NCI-H2107 treated with DMSO at 0.1 percent for 48 hours (cell line): ENCODE results near the gene OSBPL5.

ENCODE experiments used
- DNase-seq: peaks from one replicate; lab custom pipeline; 2025; ENCODE audit not compliant: unreplicated experiment; lab: John Stamatoyannopoulos, UW

Gene OSBPL5

DNA sequence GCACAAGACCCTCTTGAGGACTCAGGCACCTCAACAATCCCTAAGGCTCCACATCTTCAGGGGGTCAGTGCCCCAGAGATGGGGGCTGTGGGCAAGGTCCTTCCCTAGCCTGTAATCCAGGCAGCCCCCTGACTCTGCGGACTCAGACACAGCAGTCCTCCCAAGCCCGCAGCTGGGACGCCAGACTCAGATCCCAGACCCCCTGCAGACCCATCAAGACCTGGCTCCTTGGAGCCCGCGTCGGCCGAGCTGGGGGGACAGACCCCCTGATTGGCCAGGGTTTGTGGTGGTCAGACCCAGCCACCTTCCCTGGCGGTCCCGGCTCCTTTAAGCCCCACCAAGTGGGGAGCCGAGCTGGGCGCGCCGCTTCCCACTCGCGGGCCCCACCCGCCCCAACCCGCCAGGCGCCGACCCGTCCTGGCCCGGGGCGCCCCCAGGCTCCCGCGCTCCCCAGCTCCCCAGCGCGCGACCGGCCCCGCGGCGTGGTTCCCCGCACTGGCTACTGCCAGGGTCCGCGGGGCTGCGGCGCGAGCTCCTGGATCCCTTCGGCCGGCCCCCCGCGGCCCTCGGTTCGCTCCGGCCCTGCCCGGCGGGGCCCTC, 458 bp downstream of the OSBPL5 start:
- no peak for DNase-seq

DNA sequence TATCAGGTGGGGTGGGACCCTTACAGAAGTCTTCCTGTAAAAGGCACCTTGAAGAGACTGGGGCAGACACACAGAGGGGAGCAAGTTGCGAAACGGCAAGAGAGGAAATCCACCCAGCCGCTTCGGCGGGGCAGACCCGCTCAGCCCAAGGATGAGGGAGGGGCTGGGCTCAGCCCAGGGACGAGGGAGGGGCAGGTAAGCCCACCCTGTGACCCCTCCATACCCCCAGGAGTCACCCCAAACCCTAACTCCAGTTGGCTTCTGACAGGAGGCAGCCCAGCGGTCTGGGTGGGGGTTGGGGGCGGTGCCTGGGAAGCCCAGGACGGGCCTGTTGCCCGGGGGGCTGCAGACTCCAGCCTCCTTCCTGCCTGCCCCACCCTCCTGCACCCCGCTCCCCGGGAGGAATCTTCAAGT, 965 bp downstream of the OSBPL5 start:
- DNase-seq: no peak

DNA sequence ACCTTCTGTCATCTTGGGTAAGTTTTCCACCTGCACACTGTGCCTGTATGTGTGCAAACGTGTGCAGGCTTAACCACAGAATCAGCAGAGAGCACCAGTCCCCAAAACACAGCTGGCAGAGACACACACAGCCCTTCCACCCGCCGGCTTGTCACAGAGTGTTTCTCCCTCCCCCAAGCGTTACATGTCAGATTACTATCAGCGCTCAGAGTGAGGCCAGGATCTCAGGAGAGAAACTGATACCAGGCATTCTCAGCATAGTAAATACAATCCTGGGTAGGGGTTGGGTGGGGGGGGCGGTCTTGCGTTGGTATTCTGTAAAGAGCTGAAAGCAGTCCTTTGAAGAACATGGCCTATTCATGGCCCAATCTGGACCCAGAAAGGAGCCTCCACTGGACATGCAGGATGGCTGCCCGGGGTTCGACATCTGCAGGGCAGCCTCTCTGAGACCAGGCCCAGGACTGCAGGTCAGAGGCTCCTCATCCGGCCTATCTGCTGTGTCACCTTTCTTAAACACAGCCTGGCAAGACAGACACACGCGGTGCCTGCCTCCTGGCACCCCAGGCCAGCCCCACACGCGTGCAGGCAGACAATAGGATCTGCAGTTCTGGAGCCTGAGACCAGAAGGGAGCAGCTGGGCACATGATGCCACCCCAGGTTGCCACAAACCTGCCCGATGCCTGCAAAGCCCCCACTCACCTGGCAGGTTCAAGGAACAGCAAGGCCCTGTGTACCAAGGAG, 1.7 kb downstream of the OSBPL5 start:
- DNase-seq: peak; percentile 79

DNA sequence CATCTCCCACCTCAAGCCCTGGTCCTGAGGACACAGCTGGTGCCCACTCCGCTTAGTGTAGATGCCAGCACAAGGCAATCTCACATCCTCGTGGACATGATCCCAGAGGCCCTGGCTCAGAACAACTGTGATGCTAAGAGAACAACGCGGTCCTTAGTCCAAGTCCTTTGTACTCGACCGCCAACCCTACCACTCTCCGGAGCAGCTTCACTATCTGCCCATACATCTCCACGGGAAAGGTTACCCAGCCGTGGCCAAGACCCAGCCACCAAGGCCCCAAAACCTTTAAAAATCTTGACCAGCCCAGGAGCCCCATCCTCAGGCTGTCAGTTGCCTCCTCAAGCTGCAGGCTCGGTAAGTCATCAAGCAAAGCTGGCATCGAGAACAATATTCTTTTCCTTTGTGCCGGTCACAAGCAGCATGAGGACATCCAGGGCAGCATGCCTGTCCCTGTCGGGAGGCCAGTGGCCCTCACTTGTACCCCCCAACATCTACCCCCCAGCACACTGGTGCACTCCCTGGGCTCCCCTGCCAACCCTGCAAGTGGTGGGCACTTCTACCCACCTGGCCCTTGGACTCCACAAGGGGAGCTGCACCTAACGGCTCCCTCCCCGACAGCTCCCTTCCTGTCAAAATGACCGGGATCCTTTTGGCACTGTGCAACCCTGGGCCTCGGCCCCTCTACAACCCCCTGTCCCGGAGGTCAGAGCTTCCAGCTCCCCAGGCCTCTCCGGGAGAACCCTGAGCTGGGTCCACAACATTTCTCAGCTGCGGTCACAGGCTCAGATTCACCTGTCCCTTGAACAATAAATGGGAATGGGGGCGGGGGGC, 2.5 kb downstream of the OSBPL5 start:
- no peak for DNase-seq

DNA sequence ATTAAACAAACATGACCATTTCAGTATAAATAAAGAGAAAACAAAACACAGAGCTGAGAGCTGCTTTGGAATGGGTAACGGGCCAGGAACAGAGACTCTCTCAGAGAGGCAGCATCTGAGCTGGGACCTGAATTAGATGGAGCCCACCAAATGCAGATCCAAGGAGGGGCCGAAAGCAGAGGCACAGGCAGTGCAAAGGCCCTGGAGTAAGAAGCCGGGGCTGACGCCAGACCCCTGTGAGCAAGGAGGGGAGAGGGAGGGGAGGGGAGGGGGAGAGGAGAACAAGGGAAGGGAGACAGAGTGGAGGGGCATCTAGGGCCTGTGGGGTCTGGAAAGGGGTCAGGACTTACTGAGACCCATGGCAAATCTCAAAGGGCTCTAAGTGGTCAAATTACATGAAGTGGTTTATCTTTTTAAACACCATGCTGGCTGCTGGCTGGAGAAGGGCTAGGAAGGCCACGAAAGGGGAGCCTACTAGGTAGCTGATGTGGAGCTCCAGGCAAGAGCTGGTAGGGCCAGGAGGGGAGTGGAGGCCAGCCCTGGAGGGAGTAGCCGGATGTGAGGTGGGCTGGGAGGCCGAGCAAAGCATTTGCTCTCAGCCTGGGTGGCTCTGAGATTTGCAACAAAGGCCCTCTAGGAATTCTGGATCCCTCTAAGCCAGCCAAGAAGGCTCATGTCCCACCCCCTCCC, 3.2 kb downstream of the OSBPL5 start:
- DNase-seq: no peak

DNA sequence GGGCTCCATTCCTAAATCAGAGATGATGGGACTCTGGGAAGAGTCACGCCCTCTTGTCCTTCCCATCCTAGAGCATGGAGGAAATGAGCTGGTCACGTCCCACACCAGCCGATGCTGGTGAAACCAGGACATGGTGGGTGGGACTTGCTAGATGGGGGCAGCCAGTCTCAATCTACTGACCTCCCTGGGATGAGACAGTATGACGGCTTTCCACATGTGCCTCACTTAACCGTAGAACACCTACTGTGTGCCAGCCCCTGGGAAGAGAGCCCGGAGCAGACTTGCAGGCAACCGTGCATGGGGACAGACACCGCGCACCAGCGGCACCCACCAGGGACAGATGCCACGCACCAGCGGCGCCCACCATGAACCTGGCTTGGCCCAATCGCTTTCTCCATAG, 3.8 kb downstream of the OSBPL5 start:
- DNase-seq: no peak

DNA sequence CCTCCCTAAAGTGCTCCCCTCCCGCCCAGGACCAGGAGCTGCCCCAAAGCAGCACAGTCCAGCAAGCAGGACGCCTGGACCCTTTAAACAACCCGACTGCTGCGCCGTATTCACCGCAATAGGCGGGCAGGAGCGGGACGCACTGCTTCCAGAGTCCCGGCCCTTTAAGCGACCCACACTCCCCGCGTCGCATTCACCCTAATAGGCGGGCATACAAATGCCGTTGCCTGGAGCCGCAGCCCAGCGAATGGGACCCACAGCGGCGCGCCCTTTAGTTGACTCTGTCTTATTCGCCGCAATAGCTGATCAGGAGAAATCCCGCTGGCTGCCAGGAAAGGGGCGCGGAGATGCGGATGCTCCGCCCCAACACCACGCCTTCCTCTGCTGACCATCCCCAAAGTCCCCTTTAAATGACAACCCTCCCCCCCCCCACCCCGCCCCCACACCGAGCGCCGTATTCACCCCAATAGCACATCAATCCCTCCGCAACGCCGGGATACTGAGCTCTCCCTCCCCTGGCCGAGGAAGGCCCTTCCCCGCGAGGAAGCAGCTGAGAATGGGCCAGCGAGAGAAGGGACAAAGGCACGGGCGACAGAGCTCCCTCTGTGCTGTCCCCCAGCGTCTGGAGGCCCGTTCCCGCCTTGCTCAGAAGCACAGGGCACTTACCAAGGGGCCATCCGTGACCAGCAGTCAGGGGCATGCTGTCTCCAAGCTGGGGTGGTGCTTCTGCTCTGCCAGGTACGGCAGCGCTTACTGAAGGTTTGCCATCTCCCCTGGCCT, 4.7 kb downstream of the OSBPL5 start:
- no peak for DNase-seq

DNA sequence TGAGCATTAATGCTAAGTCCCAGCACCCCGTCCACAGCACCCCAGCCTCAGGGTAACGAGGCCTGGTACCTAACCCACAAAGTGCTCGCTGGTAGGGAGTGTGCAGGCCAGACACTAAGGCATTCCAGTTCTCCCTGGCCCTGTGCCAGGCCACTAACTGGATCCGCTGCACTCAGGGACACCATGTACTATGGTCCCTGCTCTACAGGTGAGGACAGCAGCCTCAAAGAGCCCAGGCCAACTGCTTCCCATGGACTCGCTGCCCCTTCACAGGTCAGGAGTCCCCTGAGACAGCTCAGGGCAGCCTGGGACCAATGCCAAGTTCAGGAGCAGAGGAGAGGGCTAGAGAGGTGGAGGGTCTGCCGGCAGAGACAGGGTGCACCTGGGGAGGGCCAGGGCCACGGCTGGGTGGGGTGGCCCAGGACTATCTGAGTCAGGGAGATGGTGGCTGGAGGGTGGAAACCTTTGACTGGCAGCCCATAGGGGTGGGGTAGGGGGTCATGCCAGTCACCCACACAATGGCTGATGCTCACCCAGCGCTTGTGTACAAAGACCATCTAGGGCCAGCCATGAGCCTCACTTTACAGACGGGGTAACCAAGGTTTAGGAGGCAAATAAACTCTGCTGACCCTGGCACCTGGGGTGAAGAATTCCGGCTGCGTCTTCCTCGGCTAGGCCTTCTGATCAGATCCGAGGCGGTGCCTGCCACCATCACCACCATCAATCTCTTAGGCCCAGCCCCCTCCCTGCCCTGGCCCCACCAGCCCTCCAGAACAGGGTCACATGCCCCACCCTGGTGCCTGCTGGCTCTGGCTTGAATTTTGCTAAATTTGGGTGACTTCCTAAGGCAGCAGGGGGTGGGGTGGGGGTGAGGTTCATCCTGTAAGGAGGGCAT, 5.6 kb downstream of the OSBPL5 start:
- DNase-seq: no peak

DNA sequence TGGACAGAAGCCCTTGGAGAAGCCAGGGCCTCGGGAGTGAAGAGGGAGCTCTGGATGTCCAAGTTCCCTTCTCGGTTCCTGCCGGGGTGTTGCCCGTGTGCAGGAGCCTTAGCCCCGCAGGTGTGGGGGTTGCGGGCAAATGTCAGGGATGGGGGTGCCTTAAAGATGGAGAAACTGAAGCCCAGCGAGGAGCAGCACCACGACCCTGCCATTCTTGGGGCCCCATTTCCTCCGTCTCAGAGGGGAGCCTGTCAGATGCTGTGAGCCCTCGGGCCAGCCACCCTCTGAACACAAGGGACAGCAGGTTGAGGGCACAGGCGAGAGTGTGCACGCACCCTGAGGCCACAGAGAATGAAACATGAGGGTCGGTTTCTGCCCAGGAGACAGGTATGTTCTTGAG, 6.3 kb downstream of the OSBPL5 start:
- no peak for DNase-seq

DNA sequence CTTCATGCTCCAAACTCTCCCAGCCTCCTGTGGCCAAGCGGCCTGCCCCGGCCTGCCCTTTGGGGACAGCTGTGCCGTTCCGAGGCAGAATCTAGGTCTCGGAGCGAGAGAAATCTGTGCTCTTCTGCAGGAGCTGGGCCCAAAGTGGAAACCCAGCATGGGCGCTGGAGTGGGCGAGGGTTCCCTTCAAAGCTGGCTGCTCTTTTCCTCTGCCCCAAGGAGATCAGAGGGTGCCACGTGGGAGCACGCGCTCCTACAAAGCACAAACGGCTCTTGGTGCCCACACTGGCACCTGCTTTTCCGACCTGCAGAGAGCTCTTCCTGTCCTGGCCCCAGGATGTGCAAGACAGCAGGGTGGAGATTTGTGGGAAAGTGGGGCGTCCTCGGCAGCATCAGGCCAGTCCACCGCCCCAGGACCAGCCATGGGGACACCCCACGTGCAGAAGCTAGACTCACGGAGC, 6.9 kb downstream of the OSBPL5 start:
- DNase-seq: no peak

DNA sequence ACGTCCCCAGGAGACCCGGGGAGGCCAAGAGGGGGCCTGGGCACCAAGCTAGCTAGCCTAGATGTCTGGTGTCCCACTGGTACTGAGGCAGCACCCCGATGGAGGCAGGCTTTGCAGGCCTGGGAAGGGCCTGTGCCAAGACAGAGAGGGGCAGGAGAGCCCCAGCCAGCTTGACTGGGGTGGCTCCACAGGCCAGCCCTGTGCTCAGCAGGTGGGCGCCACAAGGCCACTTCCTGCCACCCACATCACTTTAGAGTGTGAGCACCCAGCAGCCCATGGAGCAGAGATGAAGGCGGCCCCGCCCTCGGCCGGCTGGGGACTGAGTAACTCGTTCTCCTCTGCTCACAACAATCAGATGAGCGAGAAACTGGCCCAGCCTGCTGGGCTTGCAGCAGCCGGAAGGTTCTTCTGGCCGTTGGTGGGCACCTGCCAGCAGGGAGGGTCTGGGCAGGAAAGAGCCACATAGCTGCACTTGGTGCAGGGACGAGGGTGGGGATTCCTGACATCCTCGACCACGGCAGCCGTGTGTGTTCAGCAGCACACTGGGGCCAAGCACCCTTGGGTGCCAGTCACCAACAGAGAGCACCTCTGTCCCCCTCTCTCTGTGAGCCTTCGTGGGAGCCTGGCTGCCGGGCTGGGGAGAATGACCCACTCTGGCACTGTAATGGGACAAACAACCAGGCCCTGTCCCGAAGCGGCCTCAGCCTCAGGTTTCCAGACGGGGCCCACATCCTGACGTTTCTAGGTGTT, 7.6 kb downstream of the OSBPL5 start:
- no peak for DNase-seq

DNA sequence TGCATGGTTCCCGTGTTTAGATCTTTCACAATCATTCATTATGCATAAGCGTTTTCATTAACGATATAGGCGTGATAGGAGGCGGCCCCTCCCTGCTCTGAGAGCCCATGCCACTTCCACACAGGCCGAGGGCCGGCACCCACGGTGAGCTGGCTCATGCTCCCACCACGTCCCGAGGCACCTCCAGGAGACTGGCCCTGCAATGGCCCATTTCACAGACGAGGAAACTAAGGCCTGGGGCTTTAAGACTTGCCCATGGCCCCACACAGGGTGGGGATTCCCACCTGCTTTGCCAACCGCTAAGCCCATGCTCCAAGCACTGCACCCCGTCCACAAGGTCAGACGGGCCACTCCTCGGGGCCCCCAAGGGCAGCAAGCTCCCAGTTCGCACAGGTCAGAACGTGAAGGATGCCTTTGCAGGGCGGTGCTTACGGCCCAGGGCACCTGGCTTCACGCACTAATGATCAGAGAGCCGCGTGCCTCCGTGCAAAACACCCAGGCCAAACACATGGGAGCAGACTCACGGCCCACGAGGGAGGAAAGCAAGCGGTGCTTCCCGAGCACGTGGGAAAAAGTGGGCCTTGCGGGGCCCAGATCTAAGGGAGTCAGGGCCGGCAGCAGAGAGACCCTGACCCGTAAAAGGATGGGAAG, 8.3 kb downstream of the OSBPL5 start:
- DNase-seq: no peak

DNA sequence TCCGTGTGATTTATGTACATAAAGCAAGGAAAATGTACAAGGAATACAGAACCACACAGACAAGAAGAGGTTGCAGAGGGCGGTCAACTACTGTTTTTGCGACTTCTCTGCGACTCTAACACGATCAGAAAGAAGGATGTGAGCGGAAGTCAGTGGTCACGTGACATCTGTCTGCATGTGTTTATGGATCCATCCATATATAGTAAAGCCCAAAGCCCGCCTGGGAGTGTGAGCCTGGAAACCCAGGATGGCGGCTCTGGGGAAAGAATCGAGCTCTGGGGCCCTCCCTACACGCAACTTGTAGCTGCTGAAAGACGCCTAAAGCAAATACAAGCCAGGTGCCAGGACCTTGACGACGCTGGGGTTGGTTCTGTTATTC, 8.8 kb downstream of the OSBPL5 start:
- DNase-seq: no peak

DNA sequence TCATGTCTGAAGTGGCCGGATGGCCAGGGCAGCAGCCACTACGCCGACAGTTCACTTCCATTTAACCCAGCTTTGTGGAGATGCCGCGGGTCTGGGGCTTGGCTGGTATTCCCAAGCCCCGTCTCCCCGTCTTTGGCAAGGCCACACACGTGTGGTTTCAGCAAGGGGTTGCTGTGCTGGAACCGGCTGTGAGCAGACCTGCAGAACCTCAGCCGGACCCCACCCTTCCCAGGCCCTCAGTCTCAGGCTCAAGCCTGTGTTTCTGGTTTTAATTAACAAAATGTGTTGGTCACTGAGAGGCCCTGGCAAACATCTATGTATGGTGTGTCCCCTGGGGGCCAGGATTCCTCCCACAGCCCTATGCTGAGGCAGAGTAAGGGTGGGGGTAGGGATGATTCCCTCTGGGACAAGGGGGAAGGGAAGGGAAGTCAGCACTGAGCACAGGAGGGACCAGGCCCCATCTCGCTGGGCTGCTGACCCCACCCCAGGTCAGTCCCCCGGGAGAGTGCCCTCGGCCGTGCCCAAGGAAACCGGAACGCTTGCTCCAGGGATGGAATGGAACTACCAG, 9.3 kb downstream of the OSBPL5 start:
- no peak for DNase-seq

DNA sequence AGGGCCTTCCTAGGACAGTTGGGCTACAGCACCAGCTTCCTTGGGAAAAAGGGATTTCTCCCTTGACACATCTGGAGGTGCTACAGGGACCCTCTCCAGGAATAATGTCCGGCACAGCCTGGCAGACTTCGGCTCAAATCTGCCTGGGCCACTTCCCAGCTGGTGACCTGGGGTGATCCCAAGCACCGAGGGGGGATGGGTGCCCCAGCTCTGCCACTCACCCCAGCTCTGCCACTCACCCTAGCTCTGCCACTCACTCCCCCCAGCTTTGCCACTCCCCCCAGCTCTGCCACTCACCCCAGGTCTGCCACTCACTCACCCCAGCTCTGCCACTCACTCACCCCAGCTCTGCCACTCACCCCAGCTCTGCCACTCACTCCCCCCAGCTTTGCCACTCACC, 9.9 kb downstream of the OSBPL5 start:
- no peak for DNase-seq

DNA sequence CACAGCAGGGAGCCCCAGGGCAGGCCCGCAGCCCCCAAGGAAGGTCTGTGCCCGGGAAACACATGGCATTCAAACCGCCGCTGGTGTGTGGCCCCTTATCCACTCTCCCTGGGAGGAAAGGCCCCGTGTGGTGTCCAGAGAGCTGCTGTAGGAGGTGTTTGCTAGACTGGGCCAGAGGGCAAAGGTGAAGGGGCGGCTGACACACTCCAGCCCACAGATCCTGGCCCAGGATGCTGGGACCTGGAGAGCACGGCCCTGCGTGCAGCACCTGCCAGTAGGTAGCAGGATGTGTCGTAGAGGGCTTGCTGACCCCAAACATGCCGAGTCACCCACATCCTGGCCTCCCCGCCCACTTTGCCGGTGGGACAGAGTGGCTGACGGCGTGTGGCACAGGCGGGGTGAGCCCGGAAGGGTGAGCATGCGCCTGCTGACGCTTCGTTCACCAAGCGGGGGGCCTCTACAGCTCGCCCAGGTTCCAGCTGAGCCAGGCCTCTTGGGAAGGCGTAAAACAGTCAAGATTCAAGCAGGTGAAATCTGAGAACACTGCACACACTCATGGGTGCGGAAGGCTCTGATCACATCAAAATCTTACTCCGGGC, 11.0 kb downstream of the OSBPL5 start:
- DNase-seq: peak; percentile 77

DNA sequence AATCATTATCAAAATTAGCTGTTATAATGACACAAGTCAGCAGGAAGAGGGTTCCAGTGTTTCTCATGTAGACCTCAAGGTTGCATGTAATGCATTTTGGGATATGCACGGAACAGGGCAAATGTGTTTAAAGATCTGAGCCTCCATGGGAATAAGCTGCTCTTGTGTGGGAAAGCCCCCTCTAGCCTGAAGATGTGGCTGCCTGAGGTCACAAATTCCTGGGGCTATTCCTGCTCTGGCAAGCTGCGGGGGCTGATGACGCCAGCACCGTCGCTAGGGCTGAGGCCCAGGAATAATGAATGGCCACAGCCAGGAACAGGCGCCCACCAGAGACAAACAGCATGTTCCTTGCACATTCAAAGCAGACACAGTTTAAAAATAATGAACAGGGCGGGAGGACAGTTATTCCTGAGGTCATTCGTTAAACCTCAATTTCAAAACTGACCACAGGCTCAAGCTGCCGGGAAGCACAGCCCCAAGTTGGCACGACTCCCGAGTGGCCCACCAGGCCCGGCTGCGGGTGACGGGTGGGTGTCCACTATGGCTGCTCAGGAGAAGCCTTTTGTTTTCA, 11.7 kb downstream of the OSBPL5 start:
- DNase-seq: no peak
